Panc1 (cell line): ENCODE results near the gene SMTNL2. TPM values are rescaled to one million over a fixed set of nuclear protein-coding genes. Genes with fewer than 3 reads are reported as not detected.

Source experiments
- ATAC-seq: fragments of 200-7000 bp; cut with Tn5 transposase; 2 replicates; pipeline ENCODE4 v1.9.1; 2020; ENCODE audit warnings: mild to moderate bottlenecking, moderate library complexity
- BruUV-seq: library from RNA; stranded (reverse); fragments of 400-500 nt; replicated peaks from 2 replicates; lab custom pipeline; 2021; lab: Mats Ljungman, UMichigan
- CTCF ChIA-PET: fragments of 300-600 bp; sonication (Branson Sonifier 250); formaldehyde crosslinking; loops from one replicate; lab custom pipeline; 2022; ENCODE audit warnings: antibody characterized with exemption; lab: Charles Lee
- POLR2A ChIA-PET: fragments of 300-600 bp; sonication (Branson Sonifier 250); formaldehyde crosslinking; loops from one replicate; lab custom pipeline; 2022; ENCODE audit warnings: antibody characterized with exemption; lab: Charles Lee
- DNase-seq: peaks from one replicate; pipeline ENCODE4 v3.0.0-alpha.2; 2010; ENCODE audit warnings: low read depth, low spot score
- H3K27ac ChIP-seq: 2 replicates; pipeline ENCODE4 v1.5.1; 2011; ENCODE audit warnings: mild to moderate bottlenecking, low read length, inconsistent platforms
- H3K27me3 ChIP-seq: fragments of 200-500 bp; sonication (Bioruptor generic); 2 replicates; pipeline ENCODE4 v1.6.0; 2014; ENCODE audit warnings: low read length, inconsistent platforms; ENCODE audit not compliant: control insufficient read depth, insufficient read depth
- H3K36me3 ChIP-seq: fragments of 200-500 bp; sonication (Bioruptor generic); 2 replicates; pipeline ENCODE4 v1.5.1; 2014; ENCODE audit warnings: inconsistent platforms, mild to moderate bottlenecking, low read length, moderate library complexity; ENCODE audit not compliant: control insufficient read depth, insufficient read depth
- H3K4me1 ChIP-seq: 2 replicates; pipeline ENCODE4 v1.5.1; 2011; ENCODE audit warnings: inconsistent platforms, mild to moderate bottlenecking, low read length, moderate library complexity; ENCODE audit not compliant: control insufficient read depth, insufficient read depth
- H3K4me3 ChIP-seq, 2 experiments: 2 replicates each; pipeline ENCODE4 v1.5.1; 2011 to 2012; ENCODE audit warnings: low read depth in 2 of 2, low read length in 2 of 2, mild to moderate bottlenecking in 2 of 2, inconsistent platforms in 1 of 2, moderate library complexity in 1 of 2
- H3K9me3 ChIP-seq: fragments of 200-500 bp; sonication (Bioruptor generic); 2 replicates; pipeline ENCODE4 v1.5.1; 2014; ENCODE audit warnings: low read depth, mild to moderate bottlenecking, inconsistent platforms, low read length, moderate library complexity; ENCODE audit not compliant: control insufficient read depth, insufficient read depth
- POLR2AphosphoS5 ChIP-seq: IDR thresholded peaks from 2 replicates; pipeline ENCODE4 v1.6.1; 2012; ENCODE audit warnings: mild to moderate bottlenecking, low read depth, low read length, moderate library complexity
- SIN3A ChIP-seq: IDR thresholded peaks from 2 replicates; pipeline ENCODE4 v1.6.1; 2012; ENCODE audit warnings: low read depth, mild to moderate bottlenecking, low read length, moderate library complexity, borderline replicate concordance; ENCODE audit not compliant: insufficient read depth
- TCF7L2 ChIP-seq: IDR thresholded peaks from 2 replicates; pipeline ENCODE4 v1.6.1; 2011; ENCODE audit warnings: mild to moderate bottlenecking, low read depth, low read length, inconsistent platforms
- in situ Hi-C: cut with HindIII; loops from 2 replicates; pipeline ENCODE4 v1.10.0; 2016; ENCODE audit warnings: low sequenced_read_pairs, low pct_unique_long_range_greater_than_20kb
- intact Hi-C: fragments of 100-400 bp; cut with micrococcal nuclease; formaldehyde crosslinking; loops from one replicate; pipeline ENCODE4 v1.10.0; 2022; ENCODE audit not compliant: unreplicated experiment
- total RNA-seq: library from RNA; stranded (reverse); gene quantifications from one replicate; pipeline ENCODE4 v1.2.1, GENCODE V29; 2021; ENCODE audit not compliant: unreplicated experiment
- TF ChIP-seq, protein P1 (sequence below), 2 experiments: IDR thresholded peaks; 2 replicates each; pipeline ENCODE4 v1.6.1; 2011 to 2012; ENCODE audit warnings: low read depth in 2 of 2, control low read depth in 1 of 2, low read length in 1 of 2, mild to moderate bottlenecking in 1 of 2, moderate library complexity in 1 of 2; ENCODE audit not compliant: insufficient read depth in 1 of 2
- TF ChIP-seq, protein P2 (sequence below): fragments of 450-650 bp; IDR thresholded peaks from 2 replicates; pipeline ENCODE4 v1.5.1; 2017; ENCODE audit warnings: mild to moderate bottlenecking

Gene SMTNL2
- total RNA-seq, 1 experiment from 2014 or later, result not detected

DNA sequence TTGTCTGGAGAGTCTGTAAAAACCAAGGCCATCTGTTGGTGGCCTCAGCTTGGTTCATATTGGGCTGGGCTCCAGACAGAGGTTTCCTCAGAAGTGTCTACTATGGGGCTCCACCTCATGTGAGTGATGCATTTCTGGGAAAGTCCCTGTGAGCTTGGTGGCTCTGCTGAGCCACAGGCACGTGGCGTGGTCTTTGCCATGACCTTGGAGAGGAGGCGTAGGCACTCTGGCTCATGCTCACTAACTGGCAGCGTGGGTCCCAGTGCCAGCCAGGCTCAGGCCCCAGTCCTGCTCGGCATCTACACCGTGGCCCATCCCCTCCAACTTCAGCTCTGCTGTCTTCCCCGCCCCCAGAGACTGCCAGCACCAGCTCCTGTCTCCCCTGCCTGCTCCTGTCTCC is 10.7 kb upstream of the SMTNL2 start:
- POLR2A ChIA-PET, result no interaction called here
- intact Hi-C loops, result no loop called here
- TF ChIP-seq TCF7L2 (no peak), POLR2AphosphoS5 (no peak), SIN3A (no peak)
- TF ChIP-seq, protein P1, sequence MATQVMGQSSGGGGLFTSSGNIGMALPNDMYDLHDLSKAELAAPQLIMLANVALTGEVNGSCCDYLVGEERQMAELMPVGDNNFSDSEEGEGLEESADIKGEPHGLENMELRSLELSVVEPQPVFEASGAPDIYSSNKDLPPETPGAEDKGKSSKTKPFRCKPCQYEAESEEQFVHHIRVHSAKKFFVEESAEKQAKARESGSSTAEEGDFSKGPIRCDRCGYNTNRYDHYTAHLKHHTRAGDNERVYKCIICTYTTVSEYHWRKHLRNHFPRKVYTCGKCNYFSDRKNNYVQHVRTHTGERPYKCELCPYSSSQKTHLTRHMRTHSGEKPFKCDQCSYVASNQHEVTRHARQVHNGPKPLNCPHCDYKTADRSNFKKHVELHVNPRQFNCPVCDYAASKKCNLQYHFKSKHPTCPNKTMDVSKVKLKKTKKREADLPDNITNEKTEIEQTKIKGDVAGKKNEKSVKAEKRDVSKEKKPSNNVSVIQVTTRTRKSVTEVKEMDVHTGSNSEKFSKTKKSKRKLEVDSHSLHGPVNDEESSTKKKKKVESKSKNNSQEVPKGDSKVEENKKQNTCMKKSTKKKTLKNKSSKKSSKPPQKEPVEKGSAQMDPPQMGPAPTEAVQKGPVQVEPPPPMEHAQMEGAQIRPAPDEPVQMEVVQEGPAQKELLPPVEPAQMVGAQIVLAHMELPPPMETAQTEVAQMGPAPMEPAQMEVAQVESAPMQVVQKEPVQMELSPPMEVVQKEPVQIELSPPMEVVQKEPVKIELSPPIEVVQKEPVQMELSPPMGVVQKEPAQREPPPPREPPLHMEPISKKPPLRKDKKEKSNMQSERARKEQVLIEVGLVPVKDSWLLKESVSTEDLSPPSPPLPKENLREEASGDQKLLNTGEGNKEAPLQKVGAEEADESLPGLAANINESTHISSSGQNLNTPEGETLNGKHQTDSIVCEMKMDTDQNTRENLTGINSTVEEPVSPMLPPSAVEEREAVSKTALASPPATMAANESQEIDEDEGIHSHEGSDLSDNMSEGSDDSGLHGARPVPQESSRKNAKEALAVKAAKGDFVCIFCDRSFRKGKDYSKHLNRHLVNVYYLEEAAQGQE (IDR thresholded peaks at IDR 0.05; ENCODE audit: insufficient read depth in 1 of 2, low read depth in 2 of 2, low read length in 1 of 2), result no peak
- TF ChIP-seq, protein P2, sequence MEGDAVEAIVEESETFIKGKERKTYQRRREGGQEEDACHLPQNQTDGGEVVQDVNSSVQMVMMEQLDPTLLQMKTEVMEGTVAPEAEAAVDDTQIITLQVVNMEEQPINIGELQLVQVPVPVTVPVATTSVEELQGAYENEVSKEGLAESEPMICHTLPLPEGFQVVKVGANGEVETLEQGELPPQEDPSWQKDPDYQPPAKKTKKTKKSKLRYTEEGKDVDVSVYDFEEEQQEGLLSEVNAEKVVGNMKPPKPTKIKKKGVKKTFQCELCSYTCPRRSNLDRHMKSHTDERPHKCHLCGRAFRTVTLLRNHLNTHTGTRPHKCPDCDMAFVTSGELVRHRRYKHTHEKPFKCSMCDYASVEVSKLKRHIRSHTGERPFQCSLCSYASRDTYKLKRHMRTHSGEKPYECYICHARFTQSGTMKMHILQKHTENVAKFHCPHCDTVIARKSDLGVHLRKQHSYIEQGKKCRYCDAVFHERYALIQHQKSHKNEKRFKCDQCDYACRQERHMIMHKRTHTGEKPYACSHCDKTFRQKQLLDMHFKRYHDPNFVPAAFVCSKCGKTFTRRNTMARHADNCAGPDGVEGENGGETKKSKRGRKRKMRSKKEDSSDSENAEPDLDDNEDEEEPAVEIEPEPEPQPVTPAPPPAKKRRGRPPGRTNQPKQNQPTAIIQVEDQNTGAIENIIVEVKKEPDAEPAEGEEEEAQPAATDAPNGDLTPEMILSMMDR, result no peak
- in situ Hi-C loops, result no loop called here
- H3K27ac ChIP-seq, result no peak overlapping the region
- no TSS peak for BruUV-seq
- H3K4me1 ChIP-seq, result no peaks in the 10 kb centered on the region; the same call in 1 of the 2 replicates
- ATAC-seq (peak; percentile 51), DNase-seq (no peak)
- no peak overlapping the region for H3K4me3 ChIP-seq
- no peaks in the 10 kb centered on the region for H3K9me3 ChIP-seq
- no peaks in the 10 kb centered on the region for H3K27me3 ChIP-seq
- CTCF ChIA-PET, result no interaction called here
- H3K36me3 ChIP-seq, result no peaks in the 10 kb centered on the region

DNA sequence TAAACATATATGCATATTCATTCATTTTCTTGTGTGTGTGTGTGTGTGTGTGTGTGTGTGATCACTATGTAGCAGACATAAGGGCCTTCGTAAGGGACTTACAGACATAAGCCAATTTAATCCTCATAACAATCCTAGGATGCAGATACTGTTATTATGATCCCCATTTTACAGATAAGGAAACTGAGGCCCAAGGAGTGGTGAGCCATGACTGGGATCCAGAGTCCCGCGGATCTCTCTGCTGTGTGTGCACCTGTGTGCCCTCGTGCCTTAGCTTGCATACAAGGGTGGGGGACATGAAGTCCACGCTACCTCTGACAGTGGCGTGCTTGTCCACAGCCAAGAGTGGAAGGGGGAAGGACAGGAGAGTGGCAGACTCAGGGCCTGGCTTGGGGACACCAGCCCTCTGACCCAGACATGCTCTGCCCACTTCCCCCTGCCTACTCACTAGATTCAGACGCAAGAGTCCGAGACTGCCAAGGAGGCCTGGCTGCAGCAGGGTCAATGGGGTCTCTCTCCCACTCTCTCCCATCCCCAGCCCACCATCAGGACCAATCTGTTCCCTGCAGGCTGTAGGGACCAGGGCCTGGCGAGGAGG is 9.8 kb upstream of the SMTNL2 start:
- in situ Hi-C loops, result no loop called here
- H3K36me3 ChIP-seq, result no peaks in the 10 kb centered on the region
- no peaks in the 10 kb centered on the region; the same call in 1 of the 2 replicates for H3K4me1 ChIP-seq
- H3K4me3 ChIP-seq, result no peak overlapping the region
- intact Hi-C loops, result no loop called here
- CTCF ChIA-PET, result no interaction called here
- TF ChIP-seq, protein P2, result no peak
- TF ChIP-seq POLR2AphosphoS5 (no peak), SIN3A (no peak), TCF7L2 (no peak)
- TF ChIP-seq, protein P1 (IDR thresholded peaks at IDR 0.05; ENCODE audit: insufficient read depth in 1 of 2, low read depth in 2 of 2, low read length in 1 of 2), result no peak
- ATAC-seq, result no peak
- H3K9me3 ChIP-seq, result no peaks in the 10 kb centered on the region
- no peaks in the 10 kb centered on the region for H3K27me3 ChIP-seq
- POLR2A ChIA-PET, result no interaction called here
- DNase-seq, result no peak
- no peak overlapping the region for H3K27ac ChIP-seq
- BruUV-seq, result no TSS peak
